Measurements from ENCODE around the gene USP27X.

USP27X gene

DNA sequence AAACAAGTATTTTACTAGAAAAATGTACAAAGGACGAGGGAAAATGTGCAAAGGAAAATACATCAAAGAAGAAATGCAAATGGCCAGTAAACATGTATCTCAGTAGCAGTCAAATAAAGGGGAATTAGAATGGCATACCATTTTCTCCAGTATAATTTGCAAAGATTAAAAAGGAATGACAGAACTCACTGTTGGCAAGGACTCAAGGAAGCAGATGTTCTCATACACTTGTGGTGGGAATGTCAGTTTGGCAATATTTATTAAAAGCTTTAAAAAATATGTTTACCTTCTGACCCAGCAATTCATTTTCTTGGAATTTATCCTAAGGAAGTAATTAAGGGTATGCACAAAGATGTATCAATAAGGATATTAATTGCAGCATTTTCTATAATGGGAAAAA lies 50.8 kb downstream of the USP27X start:
- no peaks in the 10 kb centered on the region for H3K9me3 ChIP-seq (ENCODE audit: insufficient read depth, low read depth, low read length)
- no peak overlapping the region for H2AFZ ChIP-seq (ENCODE audit: low read length)

More for the DNA sequence above, 50.8 kb downstream of the USP27X start:
- Histone ChIP-seq H4K20me1 (ENCODE audit: insufficient read depth, low read length, poor library complexity, severe bottlenecking) (no peaks in the 10 kb centered on the region), H3F3A (ENCODE audit: low read depth) (no peaks in the 10 kb centered on the region), H3K4me3 (ENCODE audit: low read length, poor library complexity, severe bottlenecking) (no peak overlapping the region), H3K9me2 (replicated peaks; ENCODE audit: low read depth, low read length) (no peaks in the 10 kb centered on the region), H3K36me3 (ENCODE audit: insufficient read depth, low read length) (no peaks in the 10 kb centered on the region), H3K4me1 (ENCODE audit: insufficient read depth, low read length, poor library complexity, severe bottlenecking) (peaks cover 5% of the 10 kb centered on the region), H3K9ac (ENCODE audit: low read depth, low read length, poor library complexity, severe bottlenecking) (no peak overlapping the region), H3K79me2 (ENCODE audit: insufficient read depth, low read length) (no peaks in the 10 kb centered on the region), H3K4me2 (ENCODE audit: low read depth, low read length, poor library complexity, severe bottlenecking) (no peak overlapping the region), H3K27me3 (ENCODE audit: insufficient read depth, low read length, poor library complexity, severe bottlenecking) (no peaks in the 10 kb centered on the region)
- TF ChIP-seq, protein P1, sequence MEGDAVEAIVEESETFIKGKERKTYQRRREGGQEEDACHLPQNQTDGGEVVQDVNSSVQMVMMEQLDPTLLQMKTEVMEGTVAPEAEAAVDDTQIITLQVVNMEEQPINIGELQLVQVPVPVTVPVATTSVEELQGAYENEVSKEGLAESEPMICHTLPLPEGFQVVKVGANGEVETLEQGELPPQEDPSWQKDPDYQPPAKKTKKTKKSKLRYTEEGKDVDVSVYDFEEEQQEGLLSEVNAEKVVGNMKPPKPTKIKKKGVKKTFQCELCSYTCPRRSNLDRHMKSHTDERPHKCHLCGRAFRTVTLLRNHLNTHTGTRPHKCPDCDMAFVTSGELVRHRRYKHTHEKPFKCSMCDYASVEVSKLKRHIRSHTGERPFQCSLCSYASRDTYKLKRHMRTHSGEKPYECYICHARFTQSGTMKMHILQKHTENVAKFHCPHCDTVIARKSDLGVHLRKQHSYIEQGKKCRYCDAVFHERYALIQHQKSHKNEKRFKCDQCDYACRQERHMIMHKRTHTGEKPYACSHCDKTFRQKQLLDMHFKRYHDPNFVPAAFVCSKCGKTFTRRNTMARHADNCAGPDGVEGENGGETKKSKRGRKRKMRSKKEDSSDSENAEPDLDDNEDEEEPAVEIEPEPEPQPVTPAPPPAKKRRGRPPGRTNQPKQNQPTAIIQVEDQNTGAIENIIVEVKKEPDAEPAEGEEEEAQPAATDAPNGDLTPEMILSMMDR (conservative IDR thresholded peaks at IDR 0.05; ENCODE audit: low read length) = no peak
- no peak for TF ChIP-seq EZH2phosphoT487 (IDR thresholded peaks at IDR 0.05; ENCODE audit: borderline replicate concordance)
